HG03139 (cell line): ENCODE results near the gene POC1B.
"Not testable (repeated sequence)": the region's sequence is repeated elsewhere in the genome, so short reads cannot be mapped to it uniquely, and the experiment has no call there.

Source experiments
- ATAC-seq: cut with Tn5 transposase; IDR thresholded peaks from one replicate; pipeline ENCODE4 v1.9.1; 2021; ENCODE audit not compliant: unreplicated experiment

POC1B gene

GRCh38 chr12:89468017-89468416, 57.8 kb downstream of the POC1B start:
- ATAC-seq = peak; percentile 33

- no peak for ATAC-seq
Measured at GRCh38 chr12:89464974-89465592, 60.8 kb downstream of the POC1B start.

- ATAC-seq = peak; percentile 89
Measured at GRCh38 chr12:89461649-89462612, 63.9 kb downstream of the POC1B start.

GRCh38 chr12:89461190-89461589, 64.7 kb downstream of the POC1B start:
- no peak for ATAC-seq

GRCh38 chr12:89459279-89459678, 66.6 kb downstream of the POC1B start:
- not testable (repeated sequence) for ATAC-seq

DNA sequence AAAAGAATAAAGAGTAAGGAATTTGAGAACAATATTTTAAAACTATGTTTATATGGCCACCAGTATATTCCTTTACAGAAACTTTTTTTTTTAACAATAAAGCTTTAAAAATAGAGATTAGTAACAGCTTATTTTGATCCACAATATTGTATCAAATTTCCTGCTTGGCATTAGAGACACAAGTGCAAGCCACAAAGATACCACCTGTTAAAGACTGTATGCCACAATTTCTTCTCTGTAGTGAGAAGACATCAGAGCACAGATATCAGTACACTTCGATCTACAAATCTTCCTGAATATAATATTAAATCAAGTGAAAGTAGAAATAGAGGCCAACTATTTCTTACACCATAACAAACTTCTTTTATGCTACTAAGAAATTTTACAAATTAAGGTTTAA, 69.3 kb downstream of the POC1B start:
- ATAC-seq = no peak

- no peak for ATAC-seq
Measured at GRCh38 chr12:89454080-89454848, 71.6 kb downstream of the POC1B start.

GRCh38 chr12:89453121-89453978, 72.5 kb downstream of the POC1B start:
- no peak for ATAC-seq

DNA sequence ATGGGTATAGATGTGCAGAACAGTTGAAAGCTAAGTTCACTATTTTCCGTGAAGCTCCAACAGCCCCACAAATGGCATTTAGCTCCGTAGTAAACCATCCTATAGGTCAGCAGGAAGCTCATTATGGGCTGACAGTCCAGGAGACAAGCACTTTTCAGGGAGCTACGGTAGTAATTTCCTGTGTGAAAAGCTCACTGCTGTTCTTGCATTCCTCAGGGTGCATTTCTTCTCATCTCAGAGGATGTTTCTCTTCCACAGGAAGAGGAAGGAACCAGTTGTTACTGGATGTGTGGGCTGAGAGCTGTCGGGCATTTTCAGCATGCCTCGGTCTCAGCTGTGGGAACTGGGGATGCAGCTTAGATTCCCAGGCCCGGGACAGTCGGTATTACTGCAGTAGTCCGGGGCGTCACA, 74.0 kb downstream of the POC1B start:
- ATAC-seq = no peak

DNA sequence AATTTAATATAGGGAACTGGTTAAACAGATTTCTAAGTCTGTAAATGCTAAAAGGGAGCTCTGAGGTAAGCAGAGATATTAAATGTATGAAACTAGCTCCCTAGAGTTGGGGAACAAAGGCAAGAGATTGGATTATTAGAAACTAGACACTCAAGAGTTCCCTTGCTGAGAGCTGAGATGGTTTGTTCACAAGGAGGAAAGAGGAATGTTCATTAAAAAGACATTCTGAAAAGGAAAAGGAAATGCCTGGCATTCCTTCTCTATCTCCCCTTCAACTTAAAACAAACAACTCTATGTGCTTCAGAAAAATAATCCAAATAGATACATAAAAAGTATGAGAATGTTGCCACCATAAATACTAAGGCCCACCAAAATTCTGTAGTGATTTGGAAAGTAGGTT, 74.9 kb downstream of the POC1B start:
- ATAC-seq = no peak

DNA sequence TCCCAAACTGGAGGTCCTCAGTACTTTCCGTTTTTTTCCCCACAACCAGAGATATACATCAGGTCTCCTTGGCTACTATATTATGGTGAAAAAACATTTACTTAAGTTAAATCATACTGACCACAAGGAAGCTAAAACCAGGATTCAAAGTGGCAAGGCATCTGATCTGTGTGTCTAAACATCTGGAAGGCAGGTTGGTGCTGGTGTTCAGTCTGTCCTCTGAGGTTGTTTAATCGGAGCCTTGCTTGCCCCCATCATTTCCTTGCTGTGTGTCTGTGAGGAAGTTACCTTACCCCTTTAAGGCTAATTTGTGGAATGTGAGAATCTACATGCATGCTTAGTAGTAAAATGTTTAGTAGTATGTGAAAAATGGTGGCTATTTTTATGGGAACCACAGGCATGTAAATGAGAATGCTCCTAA, 76.9 kb downstream of the POC1B start:
- no peak for ATAC-seq

DNA sequence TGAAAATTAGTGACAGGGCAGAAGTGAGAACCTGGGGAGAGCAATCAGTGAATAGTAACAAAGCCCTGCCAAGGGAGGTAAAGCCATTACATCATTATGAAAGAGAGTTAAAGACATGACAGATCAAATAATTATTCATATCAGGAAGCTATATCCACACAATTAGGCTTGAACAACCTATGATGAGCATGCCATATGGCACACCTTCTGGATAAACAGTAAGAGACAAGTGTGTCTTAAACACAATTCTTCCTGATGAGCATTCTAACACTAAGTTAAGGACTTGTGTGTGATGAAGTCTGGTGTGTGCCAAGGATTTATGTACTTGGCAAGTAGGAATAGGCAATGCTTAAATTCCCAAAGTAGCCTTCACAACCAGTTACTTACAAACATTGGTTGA, 77.3 kb downstream of the POC1B start:
- ATAC-seq = no peak

GRCh38 chr12:89439941-89440340, 85.9 kb downstream of the POC1B start:
- ATAC-seq = no peak

DNA sequence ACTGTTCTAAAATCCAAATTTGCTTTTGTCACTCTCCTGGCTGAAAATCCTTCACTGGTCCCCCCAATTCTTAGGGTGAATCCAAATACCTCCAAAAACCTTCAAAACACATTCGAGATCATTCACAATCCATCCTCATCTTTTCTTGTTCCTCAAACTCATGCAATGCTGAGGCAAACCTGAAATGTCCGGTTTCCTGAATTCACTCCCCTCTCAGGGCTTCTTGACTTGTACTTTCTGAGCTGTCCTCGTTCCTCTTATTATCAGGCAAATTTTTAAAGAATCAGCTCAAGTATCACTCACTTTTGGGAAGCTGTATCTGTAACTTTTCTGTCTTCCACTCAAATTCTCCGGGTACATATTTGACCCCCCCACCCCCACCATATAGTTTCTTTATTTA, 88.6 kb downstream of the POC1B start:
- no peak for ATAC-seq

DNA sequence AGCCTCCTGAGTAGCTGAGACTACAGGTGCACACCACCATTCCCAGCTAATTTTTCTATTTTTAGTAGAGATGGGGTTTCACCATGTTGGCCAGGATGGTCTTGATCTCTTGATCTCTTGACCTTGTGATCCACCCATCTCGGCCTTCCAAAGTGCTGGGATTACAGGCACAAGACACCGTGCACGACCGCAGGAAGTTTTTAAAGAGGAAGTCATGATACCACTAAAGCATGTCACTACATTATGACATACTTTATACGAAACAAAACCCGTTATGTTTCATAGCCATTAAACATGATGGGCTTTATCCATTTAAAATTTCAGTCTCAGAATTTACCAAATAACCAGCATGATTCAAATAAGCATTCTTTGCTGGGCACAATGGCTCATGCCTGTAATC, 89.8 kb downstream of the POC1B start:
- no peak for ATAC-seq

GRCh38 chr12:89433634-89434033, 92.2 kb downstream of the POC1B start:
- ATAC-seq = no peak

DNA sequence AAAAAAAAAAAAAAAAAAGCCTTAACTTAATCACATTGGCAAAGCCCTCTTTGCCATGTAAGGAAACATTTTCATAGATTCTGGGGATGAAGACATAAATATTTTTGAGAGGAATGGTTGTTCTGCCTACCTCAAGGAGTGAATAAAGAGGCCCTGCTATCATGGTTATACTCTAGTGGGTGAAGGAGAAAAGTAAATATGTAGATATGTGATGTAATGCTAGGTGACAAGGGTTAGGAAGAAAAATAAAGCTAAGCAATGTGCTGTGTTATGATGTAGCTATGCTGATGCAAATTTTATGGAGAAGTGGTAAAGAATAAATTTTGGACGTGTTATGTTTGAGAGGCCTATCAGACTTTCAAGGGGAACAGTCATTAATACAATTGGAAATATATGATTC, 93.5 kb downstream of the POC1B start:
- ATAC-seq = no peak

DNA sequence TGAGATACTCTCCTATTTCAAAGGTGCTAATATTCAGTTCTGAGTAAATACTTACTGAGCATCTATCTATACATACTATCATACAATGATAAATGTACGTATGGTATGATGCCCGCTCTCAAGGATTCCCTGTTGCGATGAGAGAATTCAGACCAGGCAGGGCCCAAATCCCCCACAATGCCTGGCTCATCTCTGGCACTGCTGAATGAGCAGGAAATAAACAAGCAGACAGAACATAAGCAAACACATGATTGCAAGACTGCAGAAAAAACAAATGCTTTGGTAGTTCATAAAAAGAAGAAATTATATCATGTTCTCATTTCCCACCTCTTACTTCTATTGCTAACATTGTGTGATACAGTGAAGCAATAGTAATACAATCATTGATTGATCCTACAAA, 96.3 kb downstream of the POC1B start:
- ATAC-seq = no peak

GRCh38 chr12:89427508-89428156, 98.2 kb downstream of the POC1B start:
- ATAC-seq = peak; percentile 93

DNA sequence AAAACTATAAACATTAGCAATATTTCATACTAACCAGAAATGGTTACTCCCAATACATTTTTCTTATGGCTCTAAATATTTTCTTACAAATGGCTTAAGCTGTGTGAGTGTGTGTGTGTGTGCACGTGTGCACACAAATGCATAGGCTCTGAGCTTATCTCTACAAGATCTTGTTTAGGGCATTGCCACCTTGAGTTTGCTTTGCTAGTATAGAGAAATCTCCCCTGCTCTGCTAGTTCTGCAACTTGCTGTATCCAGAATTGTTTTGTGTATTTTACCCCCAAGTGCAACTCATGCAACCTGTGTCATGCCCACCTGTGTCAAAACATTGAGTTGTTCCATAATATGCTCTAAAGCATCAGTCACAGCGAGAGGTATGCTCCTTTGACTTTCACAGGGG, 101.0 kb downstream of the POC1B start:
- ATAC-seq = no peak
